ENCODE results near the gene LRRC45. TPM values are rescaled to one million over a fixed set of nuclear protein-coding genes. Genes with fewer than 3 reads are reported as not detected.

LRRC45 gene
- total and polyA plus RNA-seq, 9 of the 15 experiments (the other 6 are each of a cell fraction or from before 2014, with no cell fraction given), result 3.5 to 21.5 (median 11.2) TPM; not detected in 2

- TF ChIP-seq ARID1B (IDR thresholded peaks at IDR 0.05) (no peak), EGR1 (conservative IDR thresholded peaks at IDR 0.05) (peak; percentile 50; the same call in 1 of the 2 replicates), RFX1 (IDR thresholded peaks at IDR 0.05) (no peak), DNMT1 (IDR thresholded peaks at IDR 0.05) (no peak), MYBL2 (IDR thresholded peaks at IDR 0.05; ENCODE audit: low read depth) (no peak), MYBL2 (CRISPR knock-in tag; IDR thresholded peaks at IDR 0.05; ENCODE audit: borderline replicate concordance) (no peak), ZBTB8A (IDR thresholded peaks at IDR 0.05; ENCODE audit: partially characterized antibody) (no peak), REST (IDR thresholded peaks at IDR 0.05; ENCODE audit: borderline replicate concordance) (peak; percentile 42; the same call in 1 of the 2 replicates), REST (CRISPR knock-in tag; IDR thresholded peaks at IDR 0.05; ENCODE audit: low read depth) (no peak), TCF3 (CRISPR knock-in tag; IDR thresholded peaks at IDR 0.05) (no peak), PKNOX1 (IDR thresholded peaks at IDR 0.05) (no peak), TCF15 (CRISPR knock-in tag; IDR thresholded peaks at IDR 0.05) (no peak), SMAD1 (IDR thresholded peaks at IDR 0.05; ENCODE audit: low read depth, low read length, partially characterized antibody) (no peak)
- TF ChIP-seq, protein P1, sequence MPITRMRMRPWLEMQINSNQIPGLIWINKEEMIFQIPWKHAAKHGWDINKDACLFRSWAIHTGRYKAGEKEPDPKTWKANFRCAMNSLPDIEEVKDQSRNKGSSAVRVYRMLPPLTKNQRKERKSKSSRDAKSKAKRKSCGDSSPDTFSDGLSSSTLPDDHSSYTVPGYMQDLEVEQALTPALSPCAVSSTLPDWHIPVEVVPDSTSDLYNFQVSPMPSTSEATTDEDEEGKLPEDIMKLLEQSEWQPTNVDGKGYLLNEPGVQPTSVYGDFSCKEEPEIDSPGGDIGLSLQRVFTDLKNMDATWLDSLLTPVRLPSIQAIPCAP (CRISPR knock-in tag; IDR thresholded peaks at IDR 0.05; ENCODE audit: borderline replicate concordance), result no peak
Measured at GRCh38 chr17:82019690-82020571, 3.2 kb upstream of the LRRC45 start (continued).
